ENCODE results near the gene RHOBTB3. TPM values are rescaled to one million over a fixed set of nuclear protein-coding genes. Genes with fewer than 3 reads are reported as not detected.

RHOBTB3 gene
- total RNA-seq, 1 experiment from 2014 or later: 95.2 TPM

DNA sequence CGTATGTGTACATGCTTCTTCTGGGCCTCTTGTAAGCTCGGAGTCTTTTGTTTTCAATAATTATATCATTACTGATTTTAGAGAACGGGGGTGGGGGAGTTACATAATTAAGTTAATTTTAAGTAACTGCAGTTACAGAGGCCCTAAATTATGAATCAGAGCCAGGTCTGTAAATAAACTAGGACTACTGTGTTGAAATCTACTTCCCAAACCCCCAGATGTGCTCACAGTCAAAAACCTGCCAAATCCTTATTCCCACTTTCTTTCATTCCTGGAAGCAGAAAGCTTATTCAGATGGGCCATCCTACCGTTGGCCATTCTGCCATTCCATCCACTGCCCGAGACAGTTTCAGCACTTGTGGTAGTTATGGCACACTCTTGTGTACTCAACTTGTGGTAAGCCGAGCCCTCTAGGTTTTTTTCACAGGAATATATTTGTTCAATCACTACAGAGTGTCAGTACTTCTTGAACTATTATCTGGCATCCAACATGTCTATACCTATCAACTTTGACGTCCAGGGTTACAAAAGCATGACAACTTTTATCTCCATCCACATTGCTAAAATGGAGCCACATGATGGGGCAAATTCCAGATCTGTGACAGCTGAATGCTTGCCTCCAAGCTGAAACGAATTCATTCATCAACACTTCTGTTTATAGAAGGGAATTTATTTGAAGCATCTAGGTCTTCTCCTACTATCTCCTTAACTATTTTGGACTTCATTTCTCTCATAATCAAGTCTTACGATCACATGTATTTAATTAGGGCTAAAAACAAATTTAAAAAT is 53.6 kb downstream of the RHOBTB3 start:
- Histone ChIP-seq H3K27ac (ENCODE audit: low read length) (no peak overlapping the region), H3K9me3 (ENCODE audit: control insufficient read depth, insufficient read depth, low read depth, low read length) (no peaks in the 10 kb centered on the region), H3K36me3 (ENCODE audit: control insufficient read depth, insufficient read depth, low read length) (peaks cover 13% of the 10 kb centered on the region; the same call in 1 of the 2 replicates), H3K4me3 (ENCODE audit: low read depth in 2 of 2, low read length in 2 of 2) (no peak overlapping the region), H3K4me1 (ENCODE audit: control insufficient read depth, insufficient read depth, low read length) (no peaks in the 10 kb centered on the region), H3K27me3 (ENCODE audit: control insufficient read depth, insufficient read depth, low read length) (no peaks in the 10 kb centered on the region)
- ChIA-PET POLR2A (interaction anchor here (0.7 kb wide), 1 partner anchor 55 kb away, joined by 4 read pairs; no protein-coding TSS in a partner anchor), CTCF (no interaction called here)
- intact Hi-C loops (cut with micrococcal nuclease; ENCODE audit: unreplicated experiment) (no loop called here), in situ Hi-C loops (cut with HindIII; ENCODE audit: low pct_unique_long_range_greater_than_20kb, low sequenced_read_pairs) (no loop called here)
- DNase-seq (ENCODE audit: low read depth, low spot score): no peak
- TF ChIP-seq SIN3A (IDR thresholded peaks at IDR 0.05; ENCODE audit: borderline replicate concordance, insufficient read depth, low read depth, low read length) (no peak), POLR2AphosphoS5 (IDR thresholded peaks at IDR 0.05; ENCODE audit: low read depth, low read length) (no peak), TCF7L2 (IDR thresholded peaks at IDR 0.05; ENCODE audit: low read depth, low read length) (no peak)
- TF ChIP-seq, protein P1, sequence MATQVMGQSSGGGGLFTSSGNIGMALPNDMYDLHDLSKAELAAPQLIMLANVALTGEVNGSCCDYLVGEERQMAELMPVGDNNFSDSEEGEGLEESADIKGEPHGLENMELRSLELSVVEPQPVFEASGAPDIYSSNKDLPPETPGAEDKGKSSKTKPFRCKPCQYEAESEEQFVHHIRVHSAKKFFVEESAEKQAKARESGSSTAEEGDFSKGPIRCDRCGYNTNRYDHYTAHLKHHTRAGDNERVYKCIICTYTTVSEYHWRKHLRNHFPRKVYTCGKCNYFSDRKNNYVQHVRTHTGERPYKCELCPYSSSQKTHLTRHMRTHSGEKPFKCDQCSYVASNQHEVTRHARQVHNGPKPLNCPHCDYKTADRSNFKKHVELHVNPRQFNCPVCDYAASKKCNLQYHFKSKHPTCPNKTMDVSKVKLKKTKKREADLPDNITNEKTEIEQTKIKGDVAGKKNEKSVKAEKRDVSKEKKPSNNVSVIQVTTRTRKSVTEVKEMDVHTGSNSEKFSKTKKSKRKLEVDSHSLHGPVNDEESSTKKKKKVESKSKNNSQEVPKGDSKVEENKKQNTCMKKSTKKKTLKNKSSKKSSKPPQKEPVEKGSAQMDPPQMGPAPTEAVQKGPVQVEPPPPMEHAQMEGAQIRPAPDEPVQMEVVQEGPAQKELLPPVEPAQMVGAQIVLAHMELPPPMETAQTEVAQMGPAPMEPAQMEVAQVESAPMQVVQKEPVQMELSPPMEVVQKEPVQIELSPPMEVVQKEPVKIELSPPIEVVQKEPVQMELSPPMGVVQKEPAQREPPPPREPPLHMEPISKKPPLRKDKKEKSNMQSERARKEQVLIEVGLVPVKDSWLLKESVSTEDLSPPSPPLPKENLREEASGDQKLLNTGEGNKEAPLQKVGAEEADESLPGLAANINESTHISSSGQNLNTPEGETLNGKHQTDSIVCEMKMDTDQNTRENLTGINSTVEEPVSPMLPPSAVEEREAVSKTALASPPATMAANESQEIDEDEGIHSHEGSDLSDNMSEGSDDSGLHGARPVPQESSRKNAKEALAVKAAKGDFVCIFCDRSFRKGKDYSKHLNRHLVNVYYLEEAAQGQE (IDR thresholded peaks at IDR 0.05; ENCODE audit: insufficient read depth in 1 of 2, low read depth in 2 of 2, low read length in 1 of 2): no peak
- TF ChIP-seq, protein P2, sequence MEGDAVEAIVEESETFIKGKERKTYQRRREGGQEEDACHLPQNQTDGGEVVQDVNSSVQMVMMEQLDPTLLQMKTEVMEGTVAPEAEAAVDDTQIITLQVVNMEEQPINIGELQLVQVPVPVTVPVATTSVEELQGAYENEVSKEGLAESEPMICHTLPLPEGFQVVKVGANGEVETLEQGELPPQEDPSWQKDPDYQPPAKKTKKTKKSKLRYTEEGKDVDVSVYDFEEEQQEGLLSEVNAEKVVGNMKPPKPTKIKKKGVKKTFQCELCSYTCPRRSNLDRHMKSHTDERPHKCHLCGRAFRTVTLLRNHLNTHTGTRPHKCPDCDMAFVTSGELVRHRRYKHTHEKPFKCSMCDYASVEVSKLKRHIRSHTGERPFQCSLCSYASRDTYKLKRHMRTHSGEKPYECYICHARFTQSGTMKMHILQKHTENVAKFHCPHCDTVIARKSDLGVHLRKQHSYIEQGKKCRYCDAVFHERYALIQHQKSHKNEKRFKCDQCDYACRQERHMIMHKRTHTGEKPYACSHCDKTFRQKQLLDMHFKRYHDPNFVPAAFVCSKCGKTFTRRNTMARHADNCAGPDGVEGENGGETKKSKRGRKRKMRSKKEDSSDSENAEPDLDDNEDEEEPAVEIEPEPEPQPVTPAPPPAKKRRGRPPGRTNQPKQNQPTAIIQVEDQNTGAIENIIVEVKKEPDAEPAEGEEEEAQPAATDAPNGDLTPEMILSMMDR (IDR thresholded peaks at IDR 0.05): no peak
- BruUV-seq (replicated peaks): no TSS peak
- ATAC-seq: no peak

DNA sequence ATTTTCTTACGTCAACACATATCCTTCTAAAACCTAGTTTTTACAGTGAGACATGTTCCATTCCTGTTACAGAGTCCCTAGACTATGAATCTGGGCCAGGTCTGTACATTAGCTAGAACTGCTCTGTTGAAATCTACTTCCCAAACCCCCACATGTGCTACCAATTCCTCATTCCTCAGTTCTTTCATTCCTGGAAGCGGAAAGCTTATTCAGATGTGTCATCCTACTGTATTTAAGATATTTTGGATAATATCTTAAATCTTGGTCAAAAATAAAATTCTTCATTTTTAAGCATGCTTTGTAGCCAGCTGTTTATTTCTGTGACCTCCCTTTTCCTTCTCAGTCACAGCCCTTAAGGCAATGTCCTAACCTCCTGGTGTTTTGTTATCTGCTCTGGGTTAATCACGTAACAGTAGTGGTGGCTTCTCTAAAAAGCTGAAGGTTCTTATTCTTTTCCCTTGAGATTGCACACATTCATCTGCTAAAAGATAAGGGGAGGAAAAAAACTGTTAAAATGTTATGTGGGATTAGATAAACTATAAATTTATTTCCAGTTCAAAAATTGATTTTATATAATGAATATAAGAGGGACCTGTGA is 55.8 kb downstream of the RHOBTB3 start:
- peaks cover 12% of the 10 kb centered on the region for H3K36me3 ChIP-seq (ENCODE audit: control insufficient read depth, insufficient read depth, low read length)
- intact Hi-C loops (cut with micrococcal nuclease; ENCODE audit: unreplicated experiment) (no loop called here), in situ Hi-C loops (cut with HindIII; ENCODE audit: low pct_unique_long_range_greater_than_20kb, low sequenced_read_pairs) (no loop called here)
- H3K9me3 ChIP-seq (ENCODE audit: control insufficient read depth, insufficient read depth, low read depth, low read length): no peaks in the 10 kb centered on the region
- H3K4me3 ChIP-seq (ENCODE audit: low read depth in 2 of 2, low read length in 2 of 2): no peak overlapping the region
- ChIA-PET CTCF (no interaction called here), POLR2A (no interaction called here)
- no TSS peak for BruUV-seq (replicated peaks)
- ATAC-seq (no peak), DNase-seq (ENCODE audit: low read depth, low spot score) (no peak)
- TF ChIP-seq TCF7L2 (IDR thresholded peaks at IDR 0.05; ENCODE audit: low read depth, low read length): no peak
- TF ChIP-seq, protein P1 (IDR thresholded peaks at IDR 0.05; ENCODE audit: insufficient read depth in 1 of 2, low read depth in 2 of 2, low read length in 1 of 2): no peak
- no peak for TF ChIP-seq POLR2AphosphoS5 (IDR thresholded peaks at IDR 0.05; ENCODE audit: low read depth, low read length)
- TF ChIP-seq, protein P2 (IDR thresholded peaks at IDR 0.05): no peak
- no peak for TF ChIP-seq SIN3A (IDR thresholded peaks at IDR 0.05; ENCODE audit: borderline replicate concordance, insufficient read depth, low read depth, low read length)
- H3K4me1 ChIP-seq (ENCODE audit: control insufficient read depth, insufficient read depth, low read length): no peaks in the 10 kb centered on the region
- no peaks in the 10 kb centered on the region for H3K27me3 ChIP-seq (ENCODE audit: control insufficient read depth, insufficient read depth, low read length)
- H3K27ac ChIP-seq (ENCODE audit: low read length): no peak overlapping the region

All from Panc1 (cell line).